GM18498 (cell line): ENCODE data around the gene ALKBH7.
"Not testable (repeated sequence)": the region's sequence is repeated elsewhere in the genome, so short reads cannot be mapped to it uniquely, and the experiment has no call there.

ENCODE experiments used
- ATAC-seq: cut with Tn5 transposase; IDR thresholded peaks from one replicate; pipeline ENCODE4 v1.9.1; 2021; ENCODE audit warnings: mild to moderate bottlenecking, moderate library complexity; ENCODE audit not compliant: unreplicated experiment

ALKBH7 gene

GRCh38 chr19:6396305-6396704 is 23.7 kb downstream of the ALKBH7 start:
- no peak for ATAC-seq

GRCh38 chr19:6400062-6400944 is 27.7 kb downstream of the ALKBH7 start:
- not testable (repeated sequence) for ATAC-seq

- no peak for ATAC-seq
Observed at GRCh38 chr19:6402058-6402457, 29.5 kb downstream of the ALKBH7 start.

GRCh38 chr19:6402837-6403608 is 30.4 kb downstream of the ALKBH7 start:
- no peak for ATAC-seq

GRCh38 chr19:6406401-6406800 is 33.8 kb downstream of the ALKBH7 start:
- ATAC-seq: no peak

GRCh38 chr19:6409346-6409745 is 36.8 kb downstream of the ALKBH7 start:
- no peak for ATAC-seq

GRCh38 chr19:6412061-6412446 is 39.5 kb downstream of the ALKBH7 start:
- ATAC-seq: no peak

GRCh38 chr19:6412447-6413091 is 40.0 kb downstream of the ALKBH7 start:
- no peak for ATAC-seq

- no peak for ATAC-seq
Observed at GRCh38 chr19:6413291-6413690, 40.7 kb downstream of the ALKBH7 start.

GRCh38 chr19:6413721-6414643 is 41.4 kb downstream of the ALKBH7 start:
- no peak for ATAC-seq

- no peak for ATAC-seq
Observed at GRCh38 chr19:6414793-6415590, 42.4 kb downstream of the ALKBH7 start.

- ATAC-seq: no peak
Observed at GRCh38 chr19:6415591-6416190, 43.1 kb downstream of the ALKBH7 start.

GRCh38 chr19:6416658-6417405 is 44.2 kb downstream of the ALKBH7 start:
- ATAC-seq: no peak

GRCh38 chr19:6417713-6418561 is 45.3 kb downstream of the ALKBH7 start:
- ATAC-seq: no peak

- no peak for ATAC-seq
Observed at GRCh38 chr19:6418562-6418932, 46.0 kb downstream of the ALKBH7 start.

GRCh38 chr19:6421075-6422014 is 48.8 kb downstream of the ALKBH7 start:
- no peak for ATAC-seq
